A673 (cell line): ENCODE measurements around the gene SYNGR2. TPM values are rescaled to one million over a fixed set of nuclear protein-coding genes. Genes with fewer than 3 reads are reported as not detected.

Experiments
- BruUV-seq: library from RNA; stranded (reverse); fragments of 400-500 nt; replicated peaks from 2 replicates; lab custom pipeline; 2021; lab: Mats Ljungman, UMichigan
- CTCF ChIA-PET: fragments of 300-600 bp; sonication (Branson Sonifier 250); formaldehyde crosslinking; loops from one replicate; lab custom pipeline; 2022; ENCODE audit warnings: antibody characterized with exemption; lab: Charles Lee
- POLR2A ChIA-PET: fragments of 300-600 bp; sonication (Branson Sonifier 250); formaldehyde crosslinking; loops from one replicate; lab custom pipeline; 2022; ENCODE audit warnings: antibody characterized with exemption; ENCODE audit not compliant: low non-redundant PET; lab: Charles Lee
- DNase-seq: peaks from one replicate; pipeline ENCODE4 v3.0.0-alpha.2; 2015; ENCODE audit warnings: low spot score
- H3K27ac ChIP-seq: fragments of 200-600 bp; sonication (generic); 2 replicates; pipeline ENCODE4 v1.5.1; 2016; ENCODE audit warnings: mixed run types, low read depth, mild to moderate bottlenecking, mixed read lengths, antibody characterized with exemption, low read length; ENCODE audit not compliant: poor library complexity, severe bottlenecking
- H3K27me3 ChIP-seq: fragments of 200-600 bp; sonication (generic); replicated peaks from 2 replicates; pipeline ENCODE4 v1.6.1; 2017; ENCODE audit warnings: mixed run types, low read depth, mild to moderate bottlenecking, mixed read lengths, antibody characterized with exemption, low read length; ENCODE audit not compliant: insufficient read depth, poor library complexity
- H3K36me3 ChIP-seq: fragments of 200-600 bp; sonication (generic); 2 replicates; pipeline ENCODE4 v1.6.1; 2016; ENCODE audit warnings: mixed run types, mild to moderate bottlenecking, mixed read lengths, antibody characterized with exemption, low read length; ENCODE audit not compliant: insufficient read depth, poor library complexity, severe bottlenecking
- H3K4me1 ChIP-seq: fragments of 200-600 bp; sonication (generic); 2 replicates; pipeline ENCODE4 v1.6.1; 2017; ENCODE audit warnings: mixed run types, mild to moderate bottlenecking, mixed read lengths, antibody characterized with exemption, low read length; ENCODE audit not compliant: insufficient read depth, poor library complexity, severe bottlenecking
- H3K4me3 ChIP-seq: fragments of 200-600 bp; sonication (generic); 2 replicates; pipeline ENCODE4 v1.5.1; 2016; ENCODE audit warnings: low read depth, mixed run types, mild to moderate bottlenecking, mixed read lengths, low read length; ENCODE audit not compliant: poor library complexity, severe bottlenecking
- H3K9me3 ChIP-seq: fragments of 200-600 bp; sonication (generic); 2 replicates; pipeline ENCODE4 v1.6.1; 2016; ENCODE audit warnings: mixed run types, low read depth, mild to moderate bottlenecking, mixed read lengths, antibody characterized with exemption, low read length; ENCODE audit not compliant: poor library complexity, severe bottlenecking
- EZH2 ChIP-seq: fragments of 200-600 bp; sonication (generic); IDR thresholded peaks from 2 replicates; pipeline ENCODE4 v1.6.1; 2017; ENCODE audit warnings: borderline replicate concordance, low read depth, mild to moderate bottlenecking, mixed read lengths, antibody characterized with exemption, low read length; ENCODE audit not compliant: poor library complexity, severe bottlenecking
- intact Hi-C: fragments of 100-400 bp; cut with micrococcal nuclease; formaldehyde crosslinking; loops from one replicate; pipeline ENCODE4 v1.10.0; 2022; ENCODE audit not compliant: unreplicated experiment
- total RNA-seq: library from RNA; stranded (reverse); gene quantifications from 2 replicates; pipeline ENCODE4 v1.2.3, GENCODE V29; 2021
- TF ChIP-seq, protein P1 (sequence below): fragments of 300-800, 200-600 bp; sonication (generic); conservative IDR thresholded peaks from 2 replicates; pipeline ENCODE4 v1.5.1; 2017; ENCODE audit warnings: low read depth, mild to moderate bottlenecking, antibody characterized with exemption, low read length, moderate library complexity, mixed read lengths

SYNGR2 gene
- total RNA-seq, 1 experiment from 2014 or later = 55.3 TPM

GRCh38 chr17:78120971-78121800, 47.2 kb upstream of the SYNGR2 start:
- intact Hi-C loops = no loop called here
- Histone ChIP-seq H3K4me1 (no peaks in the 10 kb centered on the region), H3K27ac (no peak overlapping the region), H3K9me3 (no peaks in the 10 kb centered on the region), H3K36me3 (no peaks in the 10 kb centered on the region), H3K4me3 (no peak overlapping the region), H3K27me3 (no peaks in the 10 kb centered on the region)
- ChIA-PET POLR2A (no interaction called here), CTCF (no interaction called here)
- no peak for TF ChIP-seq EZH2
- TF ChIP-seq, protein P1, sequence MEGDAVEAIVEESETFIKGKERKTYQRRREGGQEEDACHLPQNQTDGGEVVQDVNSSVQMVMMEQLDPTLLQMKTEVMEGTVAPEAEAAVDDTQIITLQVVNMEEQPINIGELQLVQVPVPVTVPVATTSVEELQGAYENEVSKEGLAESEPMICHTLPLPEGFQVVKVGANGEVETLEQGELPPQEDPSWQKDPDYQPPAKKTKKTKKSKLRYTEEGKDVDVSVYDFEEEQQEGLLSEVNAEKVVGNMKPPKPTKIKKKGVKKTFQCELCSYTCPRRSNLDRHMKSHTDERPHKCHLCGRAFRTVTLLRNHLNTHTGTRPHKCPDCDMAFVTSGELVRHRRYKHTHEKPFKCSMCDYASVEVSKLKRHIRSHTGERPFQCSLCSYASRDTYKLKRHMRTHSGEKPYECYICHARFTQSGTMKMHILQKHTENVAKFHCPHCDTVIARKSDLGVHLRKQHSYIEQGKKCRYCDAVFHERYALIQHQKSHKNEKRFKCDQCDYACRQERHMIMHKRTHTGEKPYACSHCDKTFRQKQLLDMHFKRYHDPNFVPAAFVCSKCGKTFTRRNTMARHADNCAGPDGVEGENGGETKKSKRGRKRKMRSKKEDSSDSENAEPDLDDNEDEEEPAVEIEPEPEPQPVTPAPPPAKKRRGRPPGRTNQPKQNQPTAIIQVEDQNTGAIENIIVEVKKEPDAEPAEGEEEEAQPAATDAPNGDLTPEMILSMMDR = no peak
- no TSS peak for BruUV-seq
- no peak for DNase-seq

GRCh38 chr17:78121801-78122215, 46.6 kb upstream of the SYNGR2 start:
- TF ChIP-seq, protein P1 = no peak
- no peak for TF ChIP-seq EZH2
- Histone ChIP-seq H3K36me3 (no peaks in the 10 kb centered on the region), H3K27ac (no peak overlapping the region), H3K4me1 (peaks cover 5% of the 10 kb centered on the region), H3K4me3 (no peak overlapping the region), H3K27me3 (no peaks in the 10 kb centered on the region), H3K9me3 (no peaks in the 10 kb centered on the region)
- intact Hi-C loops = no loop called here
- no peak for DNase-seq
- ChIA-PET CTCF (no interaction called here), POLR2A (no interaction called here)
- no TSS peak for BruUV-seq

DNA sequence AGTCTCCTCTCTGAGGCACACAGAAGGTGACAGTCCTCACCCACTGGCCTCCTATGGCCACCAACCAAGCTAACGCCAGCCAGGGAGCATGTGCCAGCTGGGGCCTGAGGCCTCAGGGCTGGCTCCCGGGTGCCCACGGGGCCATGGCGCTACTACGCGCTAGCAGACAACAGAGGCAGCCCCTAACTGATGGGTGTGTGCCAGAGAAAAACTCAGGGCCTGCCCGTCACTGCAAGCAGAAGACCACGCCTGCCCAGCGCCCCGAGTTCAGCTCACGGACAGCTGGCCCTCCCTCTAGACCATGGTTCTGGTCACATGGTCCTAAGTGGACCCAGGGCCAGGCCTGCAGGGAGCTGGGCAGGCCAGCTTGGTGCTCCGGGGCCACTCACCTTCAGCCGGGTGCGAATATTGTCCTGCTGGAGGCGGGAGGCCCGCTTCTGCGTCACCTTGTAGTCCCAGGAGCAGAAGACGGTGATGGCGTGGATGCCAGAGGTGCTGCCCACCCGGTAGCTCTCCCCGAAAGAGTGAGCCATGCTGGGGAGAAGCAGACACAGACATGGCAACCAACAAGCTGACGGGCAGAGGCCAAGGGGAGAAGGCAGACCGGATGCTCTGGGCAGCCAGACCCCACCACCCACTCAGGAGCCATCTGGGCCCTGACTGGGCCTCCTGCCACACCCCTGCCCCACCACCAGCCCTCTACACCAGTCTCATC, 46.0 kb upstream of the SYNGR2 start:
- CTCF ChIA-PET = no interaction called here
- TF ChIP-seq, protein P1 = no peak
- TF ChIP-seq EZH2 = no peak
- Histone ChIP-seq H3K4me1 (peaks cover 10% of the 10 kb centered on the region), H3K4me3 (no peak overlapping the region), H3K27ac (no peak overlapping the region), H3K36me3 (no peaks in the 10 kb centered on the region), H3K27me3 (no peaks in the 10 kb centered on the region), H3K9me3 (no peaks in the 10 kb centered on the region)
- POLR2A ChIA-PET = no interaction called here
- intact Hi-C loops = no loop called here
- no peak for DNase-seq
- BruUV-seq = no TSS peak
